ENCODE measurements around the gene FTO. TPM values are rescaled to one million over a fixed set of nuclear protein-coding genes. Genes with fewer than 3 reads are reported as not detected.
A peak's percentile ranks its signal among the peaks of the same experiment; 100 is the strongest.

The FTO gene
- total RNA-seq, 1 donor from 2014 or later: 98.6 TPM

- ATAC-seq: peak; percentile 56 to 88
- TF ChIP-seq CTCF (IDR thresholded peaks at IDR 0.05): no peak
- intact Hi-C loops (cut with DNase I): no loop called here
These were observed 311.2 kb downstream of the FTO start for GRCh38 chr16:54015147-54015546.

GRCh38 chr16:54022362-54022761 is 318.4 kb downstream of the FTO start:
- TF ChIP-seq CTCF (IDR thresholded peaks at IDR 0.05): no peak
- no peak for ATAC-seq

More at GRCh38 chr16:54015147-54015546, 311.2 kb downstream of the FTO start:
- H3K36me3 ChIP-seq: no peaks in the 10 kb centered on the region
- no peaks in the 10 kb centered on the region for H3K27me3 ChIP-seq (ENCODE audit: low read depth)
- no peak overlapping the region for H3K4me3 ChIP-seq
- DNase-seq: no peak
- no peaks in the 10 kb centered on the region for H3K4me1 ChIP-seq
- H3K9me3 ChIP-seq: peaks cover 9% of the 10 kb centered on the region
- no peak overlapping the region for H3K27ac ChIP-seq

GRCh38 chr16:54026456-54026855 is 322.5 kb downstream of the FTO start:
- Histone ChIP-seq H3K4me1 (no peaks in the 10 kb centered on the region), H3K27ac (no peak overlapping the region), H3K27me3 (ENCODE audit: low read depth) (no peaks in the 10 kb centered on the region), H3K4me3 (no peak overlapping the region), H3K36me3 (no peaks in the 10 kb centered on the region), H3K9me3 (peaks cover 11% of the 10 kb centered on the region)
- intact Hi-C loops (cut with DNase I): no loop called here
- TF ChIP-seq CTCF (IDR thresholded peaks at IDR 0.05): no peak
- ATAC-seq (no peak), DNase-seq (no peak)

More at GRCh38 chr16:54022362-54022761, 318.4 kb downstream of the FTO start:
- no peaks in the 10 kb centered on the region for H3K9me3 ChIP-seq
- no peak for DNase-seq
- H3K36me3 ChIP-seq: no peaks in the 10 kb centered on the region
- H3K27me3 ChIP-seq (ENCODE audit: low read depth): no peaks in the 10 kb centered on the region
- no peaks in the 10 kb centered on the region for H3K4me1 ChIP-seq
- H3K4me3 ChIP-seq: no peak overlapping the region
- H3K27ac ChIP-seq: no peak overlapping the region
- intact Hi-C loops (cut with DNase I): no loop called here

- Histone ChIP-seq H3K4me3 (no peak overlapping the region), H3K36me3 (no peaks in the 10 kb centered on the region), H3K27me3 (ENCODE audit: low read depth) (no peaks in the 10 kb centered on the region), H3K4me1 (no peaks in the 10 kb centered on the region), H3K9me3 (peaks cover 11% of the 10 kb centered on the region), H3K27ac (no peak overlapping the region)
- DNase-seq (no peak), ATAC-seq (no peak)
- intact Hi-C loops (cut with DNase I): no loop called here
- TF ChIP-seq CTCF (IDR thresholded peaks at IDR 0.05): no peak
These were observed 323.1 kb downstream of the FTO start for GRCh38 chr16:54027062-54027461.

GRCh38 chr16:54027558-54027957 is 323.6 kb downstream of the FTO start:
- H3K4me3 ChIP-seq: no peak overlapping the region
- ATAC-seq: no peak
- no peak for DNase-seq
- intact Hi-C loops (cut with DNase I): no loop called here
- no peaks in the 10 kb centered on the region for H3K36me3 ChIP-seq
- H3K27ac ChIP-seq: no peak overlapping the region
- no peaks in the 10 kb centered on the region for H3K4me1 ChIP-seq
- peaks cover 11% of the 10 kb centered on the region for H3K9me3 ChIP-seq
- no peaks in the 10 kb centered on the region for H3K27me3 ChIP-seq (ENCODE audit: low read depth)
- TF ChIP-seq CTCF (IDR thresholded peaks at IDR 0.05): no peak

GRCh38 chr16:54027995-54028394 is 324.0 kb downstream of the FTO start:
- Histone ChIP-seq H3K27ac (no peak overlapping the region), H3K4me1 (no peaks in the 10 kb centered on the region), H3K4me3 (no peak overlapping the region), H3K27me3 (ENCODE audit: low read depth) (no peaks in the 10 kb centered on the region), H3K9me3 (peaks cover 11% of the 10 kb centered on the region), H3K36me3 (no peaks in the 10 kb centered on the region)
- intact Hi-C loops (cut with DNase I): no loop called here
- no peak for TF ChIP-seq CTCF (IDR thresholded peaks at IDR 0.05)
- ATAC-seq (no peak), DNase-seq (no peak)

Measured in lower lobe of right lung (tissue), 2 donors.